Erythroblast (primary cell): ENCODE results near the gene DACH2.

ENCODE experiments used
- DNase-seq, 2 experiments: peaks; one replicate each; lab custom pipeline; 2025; lab: John Stamatoyannopoulos, UW
- GATA1 ChIP-seq: IDR thresholded peaks from 2 replicates; pipeline ENCODE4 v1.6.1; 2011; ENCODE audit warnings: low read depth, mild to moderate bottlenecking, control low read depth, low read length, moderate library complexity
- POLR2A ChIP-seq: IDR thresholded peaks from 2 replicates; pipeline ENCODE4 v1.6.1; 2011; ENCODE audit warnings: mild to moderate bottlenecking, low read length

DACH2 gene

DNA sequence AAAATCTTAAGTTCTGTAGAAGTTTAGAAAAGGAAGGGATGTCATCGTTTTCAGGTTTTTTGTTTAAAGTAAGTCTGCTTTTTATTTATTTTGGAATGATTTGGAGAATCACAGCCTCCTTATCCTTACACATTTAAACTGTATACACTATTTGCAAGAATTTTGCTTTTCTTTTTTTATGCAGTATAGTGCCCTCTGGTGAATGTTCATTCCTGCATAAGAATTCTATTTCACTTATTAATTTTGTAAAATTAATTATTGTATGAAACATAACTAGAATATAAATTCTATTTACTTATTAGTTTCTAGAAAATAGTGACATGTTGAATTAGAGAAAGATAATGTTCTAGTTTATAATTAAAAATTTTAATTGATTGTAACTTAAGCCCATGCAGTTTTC, 44.6 kb downstream of the DACH2 start:
- TF ChIP-seq GATA1: no peak
- no peak for TF ChIP-seq POLR2A
- no peak for DNase-seq

- TF ChIP-seq POLR2A: no peak
- no peak for TF ChIP-seq GATA1
- no peak for DNase-seq
These were observed 46.5 kb downstream of the DACH2 start for GRCh38 chrX:86194758-86195157.

GRCh38 chrX:86195343-86195742, 47.1 kb downstream of the DACH2 start:
- TF ChIP-seq POLR2A (no peak), GATA1 (no peak)

DNA sequence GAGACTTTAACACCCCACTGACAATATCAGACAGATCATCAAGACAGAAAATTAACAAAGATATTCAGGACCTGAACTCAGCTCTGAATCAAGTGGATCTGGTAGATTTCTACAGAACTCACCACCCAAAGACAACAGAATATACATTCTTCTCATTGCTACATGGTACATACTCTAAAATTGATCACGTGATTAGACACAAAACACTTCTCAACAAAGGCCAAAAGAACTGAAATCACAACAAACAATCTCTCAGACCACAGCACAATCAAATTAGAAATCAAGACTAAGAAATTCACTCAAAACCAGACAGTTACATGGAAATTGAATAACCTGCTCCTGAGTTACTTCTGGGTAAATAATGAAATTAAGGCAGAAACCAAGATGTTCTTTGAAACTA, 49.6 kb downstream of the DACH2 start:
- TF ChIP-seq GATA1 (no peak), POLR2A (no peak)
- DNase-seq: no peak

More at GRCh38 chrX:86195343-86195742, 47.1 kb downstream of the DACH2 start:
- no peak for DNase-seq

GRCh38 chrX:86210772-86211171, 62.5 kb downstream of the DACH2 start:
- DNase-seq: no peak
- TF ChIP-seq GATA1 (no peak), POLR2A (no peak)

DNA sequence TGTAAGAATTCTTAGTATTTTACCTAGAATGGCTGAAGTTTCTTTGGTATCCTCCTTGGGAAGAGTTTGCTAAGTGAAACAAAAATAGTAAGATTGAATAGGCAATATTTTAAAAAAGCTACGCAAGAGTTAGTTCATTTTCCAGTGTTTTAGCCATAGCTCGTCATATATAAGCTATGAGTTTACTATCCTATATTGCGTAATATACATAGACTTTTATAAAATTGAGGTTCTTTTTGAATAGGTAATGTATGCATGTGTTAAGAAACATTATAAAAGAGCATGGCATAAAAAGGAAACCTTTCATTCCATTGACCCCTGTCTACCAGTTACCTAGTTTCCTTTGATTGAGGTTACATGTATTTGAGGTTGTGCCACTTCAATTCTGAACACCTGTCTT, 67.0 kb downstream of the DACH2 start:
- DNase-seq: no peak
- TF ChIP-seq GATA1 (no peak), POLR2A (no peak)

DNA sequence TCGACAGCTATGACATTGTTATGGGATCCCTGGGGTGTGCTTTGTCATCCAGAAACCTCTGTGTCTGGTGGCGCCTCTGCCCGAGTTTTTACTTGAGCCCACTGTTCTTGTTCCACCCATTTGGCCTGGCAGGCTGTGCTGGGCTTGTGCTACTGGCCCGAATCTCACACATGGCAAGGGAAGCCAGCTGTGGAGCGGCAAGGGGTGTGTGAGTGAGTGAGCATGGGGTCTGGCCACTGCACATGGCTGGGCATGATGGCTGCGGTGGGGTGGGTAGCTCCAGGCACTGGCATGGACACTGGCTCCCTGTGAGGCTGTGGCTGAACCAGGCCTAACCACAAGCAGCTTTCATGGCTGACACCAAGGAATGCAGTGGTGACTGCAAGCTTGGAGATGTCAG, 89.2 kb downstream of the DACH2 start:
- no peak for TF ChIP-seq POLR2A
- TF ChIP-seq GATA1: no peak
- DNase-seq: no peak

DNA sequence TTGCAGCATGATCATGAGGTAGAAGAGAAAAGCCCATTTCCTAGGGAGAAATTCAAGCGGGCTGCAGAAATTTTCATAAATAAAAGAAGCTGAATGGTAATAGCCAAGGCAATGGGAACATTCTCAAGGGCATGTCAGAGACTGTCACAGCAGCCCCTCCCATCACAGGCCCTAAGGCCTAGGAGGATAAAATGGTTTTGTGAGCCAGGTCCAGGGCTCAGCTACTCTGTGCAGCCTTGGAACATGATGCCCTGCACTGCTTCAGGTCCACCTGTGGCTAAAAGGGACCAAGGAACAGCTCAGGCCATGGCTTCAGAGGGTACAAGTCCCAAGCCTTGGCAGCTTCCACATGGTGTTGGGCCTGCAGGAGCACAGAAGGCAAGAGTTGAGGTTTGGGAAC, 93.3 kb downstream of the DACH2 start:
- DNase-seq: no peak
- TF ChIP-seq GATA1: no peak

DNA sequence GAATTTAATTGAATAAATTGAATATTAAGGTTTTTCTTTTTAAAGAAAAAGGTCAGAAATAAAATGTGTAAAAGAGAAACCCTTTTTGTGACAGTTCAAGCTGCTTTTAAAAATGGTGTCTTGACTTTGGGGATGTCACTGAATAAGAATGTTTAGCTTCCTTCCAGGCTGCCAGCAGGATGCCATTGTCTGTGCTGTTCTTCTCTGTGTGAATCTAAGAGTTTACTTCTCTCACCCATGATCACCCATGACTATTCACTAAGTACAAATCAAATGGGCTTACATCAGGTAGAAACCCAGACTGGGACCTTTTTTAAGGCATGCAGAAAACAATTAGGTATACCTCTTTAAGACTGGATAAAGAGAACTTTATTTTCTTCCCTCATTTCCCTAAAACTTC, 115.3 kb downstream of the DACH2 start:
- no peak for TF ChIP-seq GATA1
- no peak for TF ChIP-seq POLR2A
- DNase-seq: no peak

DNA sequence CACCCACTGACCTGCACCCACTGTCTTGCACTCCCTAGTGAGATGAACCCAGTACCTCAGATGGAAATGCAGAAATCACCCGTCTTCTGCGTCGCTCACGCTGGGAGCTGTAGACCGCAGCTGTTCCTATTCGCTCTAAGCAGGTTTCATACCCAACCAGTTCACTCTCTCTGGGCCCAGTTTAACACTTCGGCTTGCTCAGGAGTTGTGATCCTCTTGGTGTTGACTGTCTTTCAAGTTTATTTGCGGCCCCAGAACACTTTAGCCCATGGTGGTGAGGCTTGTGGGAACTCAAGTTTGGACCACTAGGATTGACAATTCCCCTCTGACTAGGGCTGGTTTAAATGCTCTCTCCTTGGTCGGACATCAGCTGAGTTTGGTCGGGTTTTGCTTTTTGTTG, 147.0 kb downstream of the DACH2 start:
- no peak for TF ChIP-seq GATA1
- TF ChIP-seq POLR2A: no peak
- DNase-seq: no peak

DNA sequence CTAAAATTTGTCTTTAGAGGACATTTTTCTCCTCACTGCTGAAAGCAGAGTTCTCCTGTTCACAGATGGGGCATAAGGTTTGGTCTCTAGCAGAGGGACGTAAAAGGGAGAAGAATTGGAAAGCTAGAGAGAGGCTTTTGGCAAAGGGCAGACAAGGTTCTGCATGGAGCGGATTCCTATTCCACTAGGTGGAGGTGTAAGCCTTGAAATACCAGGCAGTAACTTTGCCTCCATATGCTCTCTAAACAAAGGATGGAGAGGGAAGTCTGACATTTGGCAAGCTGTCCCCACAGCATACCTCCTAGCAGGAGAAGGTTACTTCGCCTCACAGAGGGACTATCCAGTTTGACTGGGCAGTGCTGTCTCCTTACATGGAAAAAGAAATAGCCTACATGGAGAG, 174.7 kb downstream of the DACH2 start:
- TF ChIP-seq GATA1 (no peak), POLR2A (no peak)
- no peak for DNase-seq

GRCh38 chrX:86329174-86329573, 180.9 kb downstream of the DACH2 start:
- TF ChIP-seq GATA1 (no peak), POLR2A (no peak)
- no peak for DNase-seq

GRCh38 chrX:86348669-86349068, 200.4 kb downstream of the DACH2 start:
- no peak for DNase-seq
- TF ChIP-seq POLR2A (no peak), GATA1 (no peak)

DNA sequence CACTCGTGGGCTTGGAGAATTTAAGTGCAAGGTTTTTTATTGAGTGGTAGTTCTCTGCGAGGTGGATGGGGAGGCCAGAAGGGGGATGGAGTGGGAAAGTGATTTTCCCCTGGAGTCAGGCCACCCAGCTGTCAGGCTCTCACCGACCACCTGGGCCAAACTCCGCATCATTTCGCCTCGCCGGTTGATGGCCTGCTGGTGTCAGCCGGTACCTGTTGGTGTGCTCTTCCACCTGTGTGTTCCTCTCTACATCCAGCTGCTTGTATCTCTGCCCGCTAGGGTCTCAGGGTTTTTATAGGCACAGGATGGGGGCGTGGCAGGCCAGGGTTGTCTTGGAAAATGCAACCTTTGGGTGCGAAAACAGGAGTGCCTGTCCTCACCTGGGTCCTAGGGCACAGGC, 200.9 kb downstream of the DACH2 start:
- DNase-seq: no peak
- TF ChIP-seq POLR2A: no peak
- no peak for TF ChIP-seq GATA1

GRCh38 chrX:86369847-86370630, 221.8 kb downstream of the DACH2 start:
- no peak for DNase-seq
- no peak for TF ChIP-seq POLR2A
- no peak for TF ChIP-seq GATA1

- no peak for DNase-seq
- no peak for TF ChIP-seq POLR2A
- no peak for TF ChIP-seq GATA1
These were observed 222.7 kb downstream of the DACH2 start for GRCh38 chrX:86370927-86371326.
